GM19023 (cell line): ENCODE measurements around the gene SP6.

Experiments used
- ATAC-seq: cut with Tn5 transposase; IDR thresholded peaks from one replicate; pipeline ENCODE4 v1.9.1; 2021; ENCODE audit warnings: mild to moderate bottlenecking, moderate library complexity; ENCODE audit not compliant: unreplicated experiment

Gene SP6

DNA sequence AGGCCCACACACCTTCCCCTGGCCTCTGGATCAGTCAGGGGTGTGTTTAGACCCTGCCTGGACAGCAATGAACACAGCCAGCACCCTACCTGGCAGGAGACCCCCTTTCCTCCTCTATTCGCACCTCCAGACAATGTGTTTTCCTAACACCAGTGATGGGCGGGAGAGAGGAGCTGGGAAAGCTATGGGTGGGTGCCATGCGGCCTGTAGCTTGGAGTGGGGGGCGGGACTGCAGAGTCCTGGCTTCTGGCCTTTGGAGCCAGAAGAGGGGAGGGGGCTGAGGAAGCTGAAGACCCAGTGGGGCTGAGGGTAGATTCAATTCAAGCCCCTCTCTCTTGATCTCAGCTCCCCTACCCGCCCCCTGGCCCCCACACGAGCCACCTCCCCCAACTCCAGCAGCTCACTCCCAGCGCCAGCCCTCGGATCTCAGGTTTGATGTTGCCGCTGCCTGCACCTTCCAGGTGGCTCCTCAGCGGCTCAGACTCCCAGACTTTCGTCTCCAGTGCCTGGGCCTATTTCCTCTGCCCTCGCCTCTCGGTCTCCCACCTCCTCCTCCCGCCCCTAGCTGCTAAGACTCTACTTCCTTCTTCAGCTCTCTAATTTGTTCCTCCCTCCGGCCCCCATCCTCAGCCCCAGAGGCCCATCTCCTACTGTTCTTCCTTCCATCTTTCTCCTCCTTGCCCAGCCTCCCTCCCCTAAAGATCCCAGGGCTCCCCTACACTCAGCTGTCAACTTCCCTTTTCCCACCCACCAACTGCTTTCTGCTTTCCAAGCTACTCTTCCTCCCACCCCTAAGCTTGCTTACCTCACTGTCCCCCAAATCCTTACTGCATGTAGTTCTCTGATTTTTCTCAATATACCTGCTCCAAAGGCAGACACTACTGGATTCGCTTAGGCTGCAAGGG is 6.8 kb upstream of the SP6 start:
- ATAC-seq: no peak

DNA sequence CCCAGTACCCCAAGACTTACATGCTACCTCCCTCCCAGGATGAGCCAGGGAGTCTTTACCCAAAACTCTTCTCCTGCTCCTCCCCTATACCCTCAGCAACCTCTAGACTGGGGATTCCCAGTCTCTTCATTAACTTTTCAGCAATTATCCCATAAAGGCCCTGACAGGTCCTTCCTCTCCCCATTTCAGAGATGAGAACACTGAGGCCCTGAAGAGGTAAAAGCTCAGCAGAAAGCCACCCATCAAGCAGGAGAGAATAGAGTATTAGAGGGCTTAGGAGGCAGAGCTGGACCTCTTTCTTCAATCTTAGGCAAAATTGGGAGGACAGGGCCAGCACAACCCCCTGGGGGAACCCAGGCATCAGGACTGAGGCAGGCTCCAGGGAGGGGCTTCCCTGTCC is 5.9 kb upstream of the SP6 start:
- no peak for ATAC-seq

GRCh38 chr17:47855737-47856136 is 4.8 kb upstream of the SP6 start:
- no peak for ATAC-seq

DNA sequence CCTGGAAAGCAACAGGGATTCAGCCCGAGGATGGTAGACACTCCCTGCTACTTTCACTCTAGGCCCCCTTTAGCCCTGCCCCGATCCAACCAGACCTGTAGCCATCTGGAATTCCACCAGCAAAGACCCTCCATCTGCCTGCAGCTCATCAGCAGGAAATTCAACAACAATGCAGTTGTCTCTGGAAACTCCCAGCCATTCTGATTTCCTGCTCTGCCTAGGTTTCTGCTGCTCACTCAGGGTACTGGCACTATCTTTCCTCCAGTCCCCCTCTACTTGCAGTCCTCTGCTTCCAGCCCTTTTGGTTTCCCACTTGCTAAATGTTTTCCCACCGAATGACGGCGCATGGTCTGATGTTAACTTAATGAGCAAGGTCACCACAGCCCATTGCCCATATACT is 2.7 kb upstream of the SP6 start:
- ATAC-seq: no peak

GRCh38 chr17:47852113-47852949 is 1.4 kb upstream of the SP6 start:
- ATAC-seq: no peak

DNA sequence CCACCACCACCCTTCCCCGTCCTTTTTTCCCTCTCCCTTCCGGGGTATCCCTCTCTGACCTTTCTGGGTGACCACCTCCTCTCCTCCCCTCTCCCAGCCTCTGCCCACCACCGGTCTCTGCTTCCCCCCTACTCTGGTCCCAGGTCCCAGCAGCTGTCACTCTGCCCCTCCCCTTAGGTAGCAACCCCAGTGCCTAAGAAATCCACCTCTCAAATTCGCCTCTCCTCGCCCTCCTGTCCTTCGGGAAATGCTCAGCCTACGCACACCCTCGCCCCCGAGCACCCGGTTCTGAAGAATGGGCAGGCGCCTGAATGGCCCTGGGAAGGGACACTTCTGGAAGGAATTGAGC is 775 bp upstream of the SP6 start:
- no peak for ATAC-seq

GRCh38 chr17:47850373-47850691 is 631 bp downstream of the SP6 start:
- ATAC-seq: no peak

GRCh38 chr17:47848198-47848513 is 2.8 kb downstream of the SP6 start:
- no peak for ATAC-seq

DNA sequence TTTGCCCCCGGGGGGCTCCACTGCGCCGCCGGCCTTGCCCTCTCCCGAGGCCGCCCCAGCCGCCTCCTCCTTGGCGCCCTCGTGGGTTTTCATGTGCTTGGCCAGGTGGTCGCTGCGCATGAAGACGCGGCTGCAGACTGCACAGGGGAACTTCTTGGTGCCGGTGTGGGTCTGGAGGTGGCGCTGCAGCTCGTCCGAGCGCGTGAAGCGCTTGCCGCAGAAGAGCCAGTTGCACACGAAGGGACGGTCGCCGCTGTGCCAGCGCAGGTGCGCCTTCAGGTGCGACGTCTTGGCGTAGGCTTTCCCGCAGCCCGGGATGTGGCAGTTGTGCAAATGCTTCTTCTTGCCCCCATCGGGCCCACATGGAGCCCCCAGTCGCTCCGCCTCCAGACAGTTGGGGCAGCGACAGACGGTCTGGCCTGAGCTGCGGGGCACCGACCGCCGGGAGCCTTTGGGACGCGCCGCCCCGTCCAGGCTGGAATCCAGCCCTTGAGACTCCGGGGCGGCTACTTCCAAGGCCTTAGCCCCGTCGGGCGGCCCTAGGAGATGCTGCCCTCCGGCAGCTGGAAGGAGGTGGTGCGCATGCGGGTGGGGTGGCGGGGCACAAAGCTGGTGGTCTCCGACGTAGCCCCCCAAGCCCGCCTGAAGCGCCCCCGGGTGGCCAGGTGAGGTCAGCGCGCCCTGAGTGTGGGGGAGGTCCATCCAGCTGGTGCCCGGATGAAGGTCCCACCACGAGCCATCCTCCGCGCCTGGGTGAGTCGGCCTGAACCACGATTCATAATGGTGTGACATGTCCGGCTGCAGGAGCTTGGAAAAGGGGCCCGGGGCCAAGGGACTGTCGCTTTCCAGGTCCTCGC is 3.4 kb downstream of the SP6 start:
- no peak for ATAC-seq

- no peak for ATAC-seq
Observed at GRCh38 chr17:47846716-47847340, 4.1 kb downstream of the SP6 start.

GRCh38 chr17:47845716-47846075 is 5.3 kb downstream of the SP6 start:
- no peak for ATAC-seq

GRCh38 chr17:47844814-47845715 is 5.9 kb downstream of the SP6 start:
- no peak for ATAC-seq

DNA sequence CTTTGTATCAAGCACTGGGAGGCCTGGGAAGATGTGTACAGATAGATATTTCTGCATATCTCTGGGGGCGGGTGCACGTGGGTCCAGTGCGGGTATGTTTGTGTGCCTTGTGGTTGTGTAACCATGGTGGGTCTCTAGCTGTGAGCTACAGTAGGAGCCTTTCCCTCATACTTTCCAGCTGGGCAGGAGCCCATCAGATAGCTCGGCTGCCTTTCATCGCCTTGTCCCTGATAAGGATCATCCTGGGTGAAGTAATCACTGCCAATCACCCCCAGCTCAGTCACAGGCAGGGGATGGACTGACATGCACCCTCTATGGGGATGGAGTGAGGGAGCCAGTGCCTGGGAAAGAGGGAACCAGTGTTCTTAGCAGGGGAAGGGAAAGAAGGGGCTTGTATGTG is 6.7 kb downstream of the SP6 start:
- no peak for ATAC-seq

DNA sequence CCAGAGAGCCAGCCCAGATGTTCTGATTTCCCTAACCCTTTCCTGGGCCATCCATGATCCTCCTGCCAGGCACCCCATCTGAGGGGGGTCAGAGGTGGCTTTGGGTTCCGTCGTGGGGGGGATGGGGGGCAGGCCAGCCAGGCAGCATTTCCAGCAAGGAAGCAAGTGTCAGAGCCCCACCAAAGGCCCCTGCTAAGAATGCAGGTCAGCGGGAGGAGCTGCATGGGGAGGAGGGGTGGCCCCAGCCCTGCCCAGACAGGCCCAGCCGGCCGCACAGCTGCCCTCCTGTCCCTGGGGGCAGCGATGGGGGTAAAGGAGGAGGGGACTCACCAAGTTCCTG is 7.6 kb downstream of the SP6 start:
- ATAC-seq: no peak

- no peak for ATAC-seq
Observed at GRCh38 chr17:47841488-47842291, 9.3 kb downstream of the SP6 start.

- peak; percentile 89 for ATAC-seq
Observed at GRCh38 chr17:47840742-47841487, 10.0 kb downstream of the SP6 start, which contains the start of gene SCRN2. TSS of gene SCRN2 (minus strand) at chr17:47841273. CDS start at chr17:47840843, 430 bp downstream.

DNA sequence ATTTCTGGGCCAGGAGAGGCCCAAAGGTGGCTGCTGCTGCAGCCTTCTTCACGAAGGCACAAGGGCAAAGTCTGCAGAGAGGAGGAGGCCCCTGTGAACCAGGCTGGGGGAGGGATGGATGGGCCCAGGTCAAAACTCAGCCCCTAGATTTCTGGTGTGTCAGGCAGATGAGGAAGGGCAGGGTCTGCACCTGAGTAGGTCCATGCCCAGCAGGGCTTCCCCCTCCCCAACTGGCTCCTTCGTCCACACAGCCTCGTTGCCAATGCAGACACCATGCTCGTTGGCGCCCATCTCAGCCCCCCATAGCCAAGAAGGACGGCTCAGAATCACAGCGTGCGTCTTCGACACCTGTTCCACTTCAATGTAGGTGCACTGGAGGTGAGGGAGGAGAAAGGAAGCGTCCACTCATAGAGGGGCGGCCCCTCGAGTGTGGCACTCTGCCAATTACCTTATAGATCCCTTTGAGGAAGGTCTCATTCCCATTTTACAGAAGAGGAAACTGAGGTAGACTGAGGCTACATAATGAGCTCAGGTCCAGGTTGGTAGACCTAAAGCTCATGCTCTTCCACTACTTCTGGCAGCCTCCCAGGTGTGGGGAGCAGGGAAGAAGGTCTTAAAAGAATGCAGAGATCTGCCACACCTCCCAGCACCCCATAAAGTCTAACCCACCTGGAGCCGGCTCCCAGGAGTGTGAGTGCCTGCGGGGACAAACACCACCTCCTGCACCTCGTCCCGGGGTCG is 10.8 kb downstream of the SP6 start:
- no peak for ATAC-seq

DNA sequence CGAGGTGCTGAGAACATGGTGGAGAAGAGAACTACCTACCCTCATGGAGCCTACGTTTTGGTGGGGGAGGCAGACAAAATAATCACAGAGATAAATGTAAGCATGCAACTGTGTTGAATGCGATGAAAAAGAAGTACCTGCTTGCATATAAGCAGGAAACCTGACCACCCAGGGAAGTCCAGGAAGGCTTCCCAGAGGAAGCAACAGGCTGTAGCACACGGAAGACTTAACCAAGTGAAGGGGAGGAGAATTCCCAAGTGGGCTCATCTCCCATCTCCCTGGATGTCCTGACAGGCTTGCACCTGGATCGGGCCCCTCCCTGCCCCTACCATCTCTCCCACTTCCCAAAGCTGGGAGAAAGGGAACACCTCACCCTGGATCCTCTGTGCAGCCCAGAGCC is 11.9 kb downstream of the SP6 start:
- ATAC-seq: no peak
